SU-DHL-6 (cell line): ENCODE results near the gene NCKAP1.
"Not testable (repeated sequence)": the region's sequence is repeated elsewhere in the genome, so short reads cannot be mapped to it uniquely, and the experiment has no call there.

ENCODE experiments used
- CTCF ChIP-seq: fragments of 200-600 bp; sonication (generic); IDR thresholded peaks from one replicate; pipeline ENCODE4 v1.5.1; 2017; ENCODE audit warnings: antibody characterized with exemption, mild to moderate bottlenecking, low read length, moderate library complexity; ENCODE audit not compliant: insufficient read depth, poor library complexity, severe bottlenecking
- EZH2phosphoT487 ChIP-seq: fragments of 200-600 bp; sonication (generic), shearing (Covaris generic); conservative IDR thresholded peaks from 2 replicates; pipeline ENCODE4 v1.6.1; 2018; ENCODE audit warnings: mild to moderate bottlenecking, antibody characterized with exemption, low read length, moderate library complexity, mixed read lengths

- TF ChIP-seq CTCF, EZH2phosphoT487: not testable (repeated sequence)
Measured at GRCh38 chr2:182960869-182961268, 77.4 kb downstream of the NCKAP1 start.
